Suprapubic skin (tissue), 4 donors: Measurements from ENCODE around the gene CACNA1S. TPM values are rescaled to one million over a fixed set of nuclear protein-coding genes. Genes with fewer than 3 reads are reported as not detected.

Source experiments
- DNase-seq, 2 donors: peaks; one replicate each; pipeline ENCODE4 v3.0.0-alpha.2; 2019; ENCODE audit warnings: low spot score in 2 of 2
- H3K27ac ChIP-seq: fragments of 200-600 bp; sonication (generic); one replicate; pipeline ENCODE4 v1.5.1; 2019
- H3K27me3 ChIP-seq: fragments of 200-600 bp; sonication (generic); one replicate; pipeline ENCODE4 v1.5.1; 2019
- H3K36me3 ChIP-seq: fragments of 200-600 bp; sonication (generic); one replicate; pipeline ENCODE4 v1.5.1; 2019
- H3K4me1 ChIP-seq: fragments of 200-600 bp; sonication (generic); one replicate; pipeline ENCODE4 v1.5.1; 2019
- H3K4me3 ChIP-seq: fragments of 200-600 bp; sonication (generic); one replicate; pipeline ENCODE4 v1.5.1; 2019; ENCODE audit warnings: mild to moderate bottlenecking
- H3K9me3 ChIP-seq: fragments of 200-600 bp; sonication (generic); one replicate; pipeline ENCODE4 v1.5.1; 2019
- EP300 ChIP-seq: sonication (generic); formaldehyde crosslinking; IDR thresholded peaks from one replicate; pipeline ENCODE4 v1.6.1; 2017; ENCODE audit warnings: antibody characterized with exemption
- POLR2A ChIP-seq, 2 donors: fragments of 450-650 bp; IDR thresholded peaks; one replicate each; pipeline ENCODE4 v1.6.1; 2017; ENCODE audit warnings: antibody characterized with exemption in 2 of 2, mild to moderate bottlenecking in 2 of 2, moderate library complexity in 2 of 2
- POLR2AphosphoS5 ChIP-seq, 3 donors: sonication (generic); formaldehyde crosslinking; IDR thresholded peaks; one replicate each; pipeline ENCODE4 v1.6.1; 2017; ENCODE audit warnings: antibody characterized with exemption in 3 of 3
- WGBS: methylation state at CpG from one replicate; pipeline ENCODE4 v1.1.5; 2018; 5-methylcytosine and 5-hydroxymethylcytosine counted together
- total RNA-seq, 4 donors: library from RNA; depleted of rRNA; stranded (reverse); fragments of >200 nt; gene quantifications; one replicate each; pipeline ENCODE4 v1.1.0, GENCODE V29; 2016
- TF ChIP-seq, protein P1 (sequence below), 2 donors: fragments of 200-600 bp in 1 of 2; fragments of 450-650 bp in 1 of 2; sonication (generic) in 1 of 2; IDR thresholded peaks; one replicate each; pipeline ENCODE4 v1.5.1; 2016 to 2019; ENCODE audit warnings: antibody characterized with exemption in 2 of 2, mild to moderate bottlenecking in 1 of 2, moderate library complexity in 1 of 2

The CACNA1S gene
- total RNA-seq, 4 donors from 2014 or later, result not detected

GRCh38 chr1:201088901-201089525 lies 23.2 kb downstream of the CACNA1S start:
- no peaks in the 10 kb centered on the region for H3K4me1 ChIP-seq
- peaks cover 4% of the 10 kb centered on the region for H3K27me3 ChIP-seq
- H3K4me3 ChIP-seq, result no peak overlapping the region
- DNase-seq, result no peak
- H3K27ac ChIP-seq, result no peak overlapping the region
- WGBS, result 85% methylated on average over 17 of the region's 19 CpGs
- no peaks in the 10 kb centered on the region for H3K9me3 ChIP-seq
- no peaks in the 10 kb centered on the region for H3K36me3 ChIP-seq
- TF ChIP-seq POLR2AphosphoS5 (IDR thresholded peaks at IDR 0.05) (no peak), EP300 (no peak), POLR2A (IDR thresholded peaks at IDR 0.05) (no peak)
- TF ChIP-seq, protein P1, sequence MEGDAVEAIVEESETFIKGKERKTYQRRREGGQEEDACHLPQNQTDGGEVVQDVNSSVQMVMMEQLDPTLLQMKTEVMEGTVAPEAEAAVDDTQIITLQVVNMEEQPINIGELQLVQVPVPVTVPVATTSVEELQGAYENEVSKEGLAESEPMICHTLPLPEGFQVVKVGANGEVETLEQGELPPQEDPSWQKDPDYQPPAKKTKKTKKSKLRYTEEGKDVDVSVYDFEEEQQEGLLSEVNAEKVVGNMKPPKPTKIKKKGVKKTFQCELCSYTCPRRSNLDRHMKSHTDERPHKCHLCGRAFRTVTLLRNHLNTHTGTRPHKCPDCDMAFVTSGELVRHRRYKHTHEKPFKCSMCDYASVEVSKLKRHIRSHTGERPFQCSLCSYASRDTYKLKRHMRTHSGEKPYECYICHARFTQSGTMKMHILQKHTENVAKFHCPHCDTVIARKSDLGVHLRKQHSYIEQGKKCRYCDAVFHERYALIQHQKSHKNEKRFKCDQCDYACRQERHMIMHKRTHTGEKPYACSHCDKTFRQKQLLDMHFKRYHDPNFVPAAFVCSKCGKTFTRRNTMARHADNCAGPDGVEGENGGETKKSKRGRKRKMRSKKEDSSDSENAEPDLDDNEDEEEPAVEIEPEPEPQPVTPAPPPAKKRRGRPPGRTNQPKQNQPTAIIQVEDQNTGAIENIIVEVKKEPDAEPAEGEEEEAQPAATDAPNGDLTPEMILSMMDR (IDR thresholded peaks at IDR 0.05), result no peak

DNA sequence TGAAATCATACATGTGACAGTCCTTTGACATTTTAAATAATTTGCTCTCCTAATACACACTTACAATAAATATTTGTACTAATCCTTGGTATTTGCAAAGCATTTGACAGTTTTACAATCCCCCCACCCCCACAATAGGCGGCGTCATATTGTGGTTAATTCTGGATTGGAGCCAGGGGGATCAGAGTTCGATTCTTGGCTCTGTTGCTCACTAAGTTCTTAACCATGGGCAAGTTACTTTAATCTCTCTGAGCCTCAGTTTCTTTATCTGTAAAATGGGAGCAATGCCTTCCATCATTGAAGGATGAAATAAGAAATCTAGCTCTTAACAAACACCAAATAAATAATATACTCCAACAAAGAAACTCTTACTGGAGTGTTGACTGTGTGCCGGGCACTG lies 23.8 kb downstream of the CACNA1S start:
- 57% methylated on average over 4 of the region's 4 CpGs for WGBS
- DNase-seq, result no peak
- Histone ChIP-seq H3K27me3 (peaks cover 4% of the 10 kb centered on the region), H3K36me3 (no peaks in the 10 kb centered on the region), H3K4me3 (no peak overlapping the region), H3K27ac (no peak overlapping the region), H3K9me3 (no peaks in the 10 kb centered on the region), H3K4me1 (no peaks in the 10 kb centered on the region)
- TF ChIP-seq POLR2AphosphoS5 (IDR thresholded peaks at IDR 0.05), result no peak
- TF ChIP-seq, protein P1 (IDR thresholded peaks at IDR 0.05), result no peak
- TF ChIP-seq EP300, result no peak
- no peak for TF ChIP-seq POLR2A (IDR thresholded peaks at IDR 0.05)

DNA sequence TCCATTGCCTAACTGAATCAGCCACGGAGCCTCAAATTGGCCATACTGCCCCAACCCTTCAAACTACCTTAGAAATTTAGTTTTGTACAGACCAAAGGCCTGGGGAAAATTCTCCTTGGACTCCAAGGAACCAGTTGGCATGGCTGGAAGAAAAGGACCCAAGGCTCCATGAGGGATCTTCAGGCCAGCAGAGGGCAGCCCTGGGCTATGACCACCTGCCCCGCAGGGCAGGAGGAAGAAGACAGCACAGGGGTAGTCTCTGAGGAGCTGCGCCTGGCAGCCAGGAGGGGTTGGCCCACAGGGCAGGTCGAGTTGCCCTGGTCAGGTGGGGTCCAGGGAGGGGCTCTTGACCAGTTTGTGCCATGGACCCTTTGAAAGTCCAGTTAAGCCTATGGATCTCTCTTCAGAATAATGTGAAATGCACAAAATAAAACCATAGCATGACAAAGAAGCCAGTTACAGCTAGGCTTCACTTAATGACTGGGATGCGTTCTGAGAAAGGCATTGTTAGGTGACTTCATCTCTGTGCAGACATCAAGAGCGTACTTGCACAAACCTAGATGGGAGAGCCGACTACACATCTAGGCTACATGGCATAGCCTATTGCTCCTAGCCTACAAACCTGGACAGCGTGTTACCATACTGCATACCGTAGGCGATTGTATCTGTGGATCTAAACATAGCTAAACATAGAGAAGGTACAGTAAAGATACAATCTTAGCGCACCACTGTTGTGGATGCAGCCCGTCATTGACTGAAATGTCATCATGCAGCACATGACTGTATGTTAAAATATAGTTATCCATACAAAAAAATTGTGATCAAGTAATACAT lies 26.1 kb downstream of the CACNA1S start:
- TF ChIP-seq POLR2AphosphoS5 (IDR thresholded peaks at IDR 0.05), result no peak
- TF ChIP-seq, protein P1 (IDR thresholded peaks at IDR 0.05), result peak in 1 of 2 donors; percentile 36
- Histone ChIP-seq H3K9me3 (no peaks in the 10 kb centered on the region), H3K27ac (no peak overlapping the region), H3K4me1 (no peaks in the 10 kb centered on the region), H3K27me3 (peaks cover 4% of the 10 kb centered on the region), H3K4me3 (no peak overlapping the region), H3K36me3 (no peaks in the 10 kb centered on the region)
- no peak for DNase-seq
- 76% methylated on average over 12 of the region's 12 CpGs for WGBS

GRCh38 chr1:201084295-201084694 lies 27.9 kb downstream of the CACNA1S start:
- no peak overlapping the region for H3K27ac ChIP-seq
- H3K36me3 ChIP-seq, result no peaks in the 10 kb centered on the region
- H3K4me1 ChIP-seq, result no peaks in the 10 kb centered on the region
- no peaks in the 10 kb centered on the region for H3K9me3 ChIP-seq
- TF ChIP-seq POLR2AphosphoS5 (IDR thresholded peaks at IDR 0.05), result no peak
- TF ChIP-seq POLR2A (IDR thresholded peaks at IDR 0.05), result no peak
- TF ChIP-seq EP300, result no peak
- TF ChIP-seq, protein P1 (IDR thresholded peaks at IDR 0.05), result no peak
- H3K27me3 ChIP-seq, result peaks cover 4% of the 10 kb centered on the region
- no peak for DNase-seq
- H3K4me3 ChIP-seq, result no peak overlapping the region
- 58% methylated on average over 6 of the region's 6 CpGs for WGBS

- 76% methylated on average over 3 of the region's 3 CpGs for WGBS
- no peak for TF ChIP-seq POLR2A (IDR thresholded peaks at IDR 0.05)
- TF ChIP-seq, protein P1 (IDR thresholded peaks at IDR 0.05), result no peak
- no peak for TF ChIP-seq EP300
- no peak for TF ChIP-seq POLR2AphosphoS5 (IDR thresholded peaks at IDR 0.05)
Observed at GRCh38 chr1:201083741-201084140, 28.5 kb downstream of the CACNA1S start.

More at GRCh38 chr1:201083741-201084140, 28.5 kb downstream of the CACNA1S start:
- H3K27me3 ChIP-seq, result peaks cover 4% of the 10 kb centered on the region
- DNase-seq, result no peak
- H3K36me3 ChIP-seq, result no peaks in the 10 kb centered on the region
- H3K27ac ChIP-seq, result no peak overlapping the region
- no peaks in the 10 kb centered on the region for H3K4me1 ChIP-seq
- H3K9me3 ChIP-seq, result no peaks in the 10 kb centered on the region
- H3K4me3 ChIP-seq, result no peak overlapping the region
